Panc1 (cell line): ENCODE results near the gene DCDC2. TPM values are rescaled to one million over a fixed set of nuclear protein-coding genes. Genes with fewer than 3 reads are reported as not detected.

Experiments used
- ATAC-seq: fragments of 200-7000 bp; cut with Tn5 transposase; 2 replicates; pipeline ENCODE4 v1.9.1; 2020; ENCODE audit warnings: mild to moderate bottlenecking, moderate library complexity
- BruUV-seq: library from RNA; stranded (reverse); fragments of 400-500 nt; replicated peaks from 2 replicates; lab custom pipeline; 2021; lab: Mats Ljungman, UMichigan
- CTCF ChIA-PET: fragments of 300-600 bp; sonication (Branson Sonifier 250); formaldehyde crosslinking; loops from one replicate; lab custom pipeline; 2022; ENCODE audit warnings: antibody characterized with exemption; lab: Charles Lee
- POLR2A ChIA-PET: fragments of 300-600 bp; sonication (Branson Sonifier 250); formaldehyde crosslinking; loops from one replicate; lab custom pipeline; 2022; ENCODE audit warnings: antibody characterized with exemption; lab: Charles Lee
- DNase-seq: peaks from one replicate; pipeline ENCODE4 v3.0.0-alpha.2; 2010; ENCODE audit warnings: low read depth, low spot score
- H3K27ac ChIP-seq: 2 replicates; pipeline ENCODE4 v1.5.1; 2011; ENCODE audit warnings: mild to moderate bottlenecking, low read length, inconsistent platforms
- H3K27me3 ChIP-seq: fragments of 200-500 bp; sonication (Bioruptor generic); 2 replicates; pipeline ENCODE4 v1.6.0; 2014; ENCODE audit warnings: low read length, inconsistent platforms; ENCODE audit not compliant: control insufficient read depth, insufficient read depth
- H3K36me3 ChIP-seq: fragments of 200-500 bp; sonication (Bioruptor generic); 2 replicates; pipeline ENCODE4 v1.5.1; 2014; ENCODE audit warnings: inconsistent platforms, mild to moderate bottlenecking, low read length, moderate library complexity; ENCODE audit not compliant: control insufficient read depth, insufficient read depth
- H3K4me1 ChIP-seq: 2 replicates; pipeline ENCODE4 v1.5.1; 2011; ENCODE audit warnings: inconsistent platforms, mild to moderate bottlenecking, low read length, moderate library complexity; ENCODE audit not compliant: control insufficient read depth, insufficient read depth
- H3K4me3 ChIP-seq, 2 experiments: 2 replicates each; pipeline ENCODE4 v1.5.1; 2011 to 2012; ENCODE audit warnings: low read depth in 2 of 2, low read length in 2 of 2, mild to moderate bottlenecking in 2 of 2, inconsistent platforms in 1 of 2, moderate library complexity in 1 of 2
- H3K9me3 ChIP-seq: fragments of 200-500 bp; sonication (Bioruptor generic); 2 replicates; pipeline ENCODE4 v1.5.1; 2014; ENCODE audit warnings: low read depth, mild to moderate bottlenecking, inconsistent platforms, low read length, moderate library complexity; ENCODE audit not compliant: control insufficient read depth, insufficient read depth
- CTCF ChIP-seq: fragments of 450-650 bp; IDR thresholded peaks from 2 replicates; pipeline ENCODE4 v1.5.1; 2017; ENCODE audit warnings: mild to moderate bottlenecking
- POLR2AphosphoS5 ChIP-seq: IDR thresholded peaks from 2 replicates; pipeline ENCODE4 v1.6.1; 2012; ENCODE audit warnings: mild to moderate bottlenecking, low read depth, low read length, moderate library complexity
- REST ChIP-seq, 2 experiments: IDR thresholded peaks; 2 replicates each; pipeline ENCODE4 v1.6.1; 2011 to 2012; ENCODE audit warnings: low read depth in 2 of 2, control low read depth in 1 of 2, low read length in 1 of 2, mild to moderate bottlenecking in 1 of 2, moderate library complexity in 1 of 2; ENCODE audit not compliant: insufficient read depth in 1 of 2
- SIN3A ChIP-seq: IDR thresholded peaks from 2 replicates; pipeline ENCODE4 v1.6.1; 2012; ENCODE audit warnings: low read depth, mild to moderate bottlenecking, low read length, moderate library complexity, borderline replicate concordance; ENCODE audit not compliant: insufficient read depth
- TCF7L2 ChIP-seq: IDR thresholded peaks from 2 replicates; pipeline ENCODE4 v1.6.1; 2011; ENCODE audit warnings: mild to moderate bottlenecking, low read depth, low read length, inconsistent platforms
- in situ Hi-C: cut with HindIII; loops from 2 replicates; pipeline ENCODE4 v1.10.0; 2016; ENCODE audit warnings: low sequenced_read_pairs, low pct_unique_long_range_greater_than_20kb
- intact Hi-C: fragments of 100-400 bp; cut with micrococcal nuclease; formaldehyde crosslinking; loops from one replicate; pipeline ENCODE4 v1.10.0; 2022; ENCODE audit not compliant: unreplicated experiment
- total RNA-seq: library from RNA; stranded (reverse); gene quantifications from one replicate; pipeline ENCODE4 v1.2.1, GENCODE V29; 2021; ENCODE audit not compliant: unreplicated experiment

The DCDC2 gene
- total RNA-seq, 1 experiment from 2014 or later: 0.15 TPM

DNA sequence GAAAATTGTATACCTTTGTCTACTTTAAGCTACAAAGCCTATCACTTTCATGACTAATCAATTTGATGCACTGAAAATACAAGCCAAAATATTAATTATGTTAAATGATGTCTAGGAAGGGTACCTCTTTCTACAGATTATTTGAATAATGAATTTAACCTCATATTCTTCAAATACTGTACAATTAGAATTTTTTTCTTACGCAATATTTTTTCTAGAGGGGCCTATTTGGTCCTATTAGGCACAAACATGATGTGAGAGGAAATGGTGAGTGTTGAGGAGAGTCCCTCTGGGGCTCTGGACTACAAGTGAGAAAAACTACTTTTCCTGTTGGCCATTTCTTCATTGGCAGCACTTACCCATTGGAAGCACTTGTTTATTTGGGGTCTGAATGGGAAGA is 5.4 kb downstream of the DCDC2 start:
- Histone ChIP-seq H3K4me1 (0 out of 2 replicates have a peak, but pooled peaks cover 2% of the 10 kb centered on the region), H3K4me3 (no peak overlapping the region), H3K27ac (no peak overlapping the region), H3K36me3 (no peaks in the 10 kb centered on the region), H3K9me3 (no peaks in the 10 kb centered on the region), H3K27me3 (peaks cover 28% of the 10 kb centered on the region)
- DNase-seq (no peak), ATAC-seq (no peak)
- CTCF ChIA-PET: no interaction called here
- TF ChIP-seq POLR2AphosphoS5 (no peak), CTCF (no peak), TCF7L2 (no peak), SIN3A (no peak), REST (IDR thresholded peaks at IDR 0.05; ENCODE audit: insufficient read depth in 1 of 2, low read depth in 2 of 2, low read length in 1 of 2) (no peak)
- intact Hi-C loops (no loop called here), in situ Hi-C loops (no loop called here)
- POLR2A ChIA-PET: no interaction called here
- no TSS peak for BruUV-seq

- Histone ChIP-seq H3K4me1 (no peaks in the 10 kb centered on the region), H3K9me3 (no peaks in the 10 kb centered on the region), H3K4me3 (no peak overlapping the region), H3K27me3 (peaks cover 6% of the 10 kb centered on the region; the same call in 1 of the 2 replicates), H3K36me3 (no peaks in the 10 kb centered on the region), H3K27ac (no peak overlapping the region)
- ChIA-PET CTCF (no interaction called here), POLR2A (no interaction called here)
- ATAC-seq: no peak
- intact Hi-C loops: no loop called here
- no peak for DNase-seq
- no TSS peak for BruUV-seq
- TF ChIP-seq CTCF (no peak), TCF7L2 (no peak), SIN3A (no peak), POLR2AphosphoS5 (no peak), REST (IDR thresholded peaks at IDR 0.05; ENCODE audit: insufficient read depth in 1 of 2, low read depth in 2 of 2, low read length in 1 of 2) (no peak)
- in situ Hi-C loops: no loop called here
These were observed 12.9 kb downstream of the DCDC2 start for GRCh38 chr6:24344976-24345375.
